Neural progenitor cell (in vitro differentiated cells): ENCODE measurements around the gene FAM162B. TPM values are rescaled to one million over a fixed set of nuclear protein-coding genes. Genes with fewer than 3 reads are reported as not detected.
A peak's percentile ranks its signal among the peaks of the same experiment; 100 is the strongest.

ENCODE experiments used
- DNase-seq: peaks from one replicate; pipeline ENCODE4 v3.0.0-alpha.2; 2016; ENCODE audit warnings: low spot score
- H2AFZ ChIP-seq: fragments of 200-600 bp; sonication (generic); replicated peaks from 2 replicates; pipeline ENCODE4 v1.6.1; 2016; ENCODE audit warnings: antibody characterized with exemption
- H3F3A ChIP-seq: fragments of 200-600 bp; sonication (generic); 2 replicates; pipeline ENCODE4 v1.6.1; 2016; ENCODE audit warnings: antibody characterized with exemption, low read depth
- H3K27ac ChIP-seq: fragments of 200-600 bp; sonication (generic); 2 replicates; pipeline ENCODE4 v1.5.1; 2016; ENCODE audit warnings: mild to moderate bottlenecking
- H3K27me3 ChIP-seq: fragments of 200-600 bp; sonication (generic); 2 replicates; pipeline ENCODE4 v1.6.1; 2016; ENCODE audit warnings: mild to moderate bottlenecking, moderate library complexity
- H3K36me3 ChIP-seq: fragments of 200-600 bp; sonication (generic); 2 replicates; pipeline ENCODE4 v1.5.1; 2016
- H3K4me1 ChIP-seq: fragments of 200-600 bp; sonication (generic); 2 replicates; pipeline ENCODE4 v1.6.1; 2016; ENCODE audit warnings: mixed run types
- H3K4me2 ChIP-seq: fragments of 200-600 bp; sonication (generic); 2 replicates; pipeline ENCODE4 v1.6.1; 2016
- H3K4me3 ChIP-seq: fragments of 200-600 bp; sonication (generic); 2 replicates; pipeline ENCODE4 v1.5.1; 2016
- H3K79me2 ChIP-seq: fragments of 200-600 bp; sonication (generic); 2 replicates; pipeline ENCODE4 v1.6.1; 2016; ENCODE audit warnings: low read depth
- H3K9ac ChIP-seq: fragments of 200-600 bp; sonication (generic); 2 replicates; pipeline ENCODE4 v1.6.1; 2016
- H3K9me3 ChIP-seq: fragments of 200-600 bp; sonication (generic); 2 replicates; pipeline ENCODE4 v1.5.1; 2016; ENCODE audit warnings: low read depth
- H4K20me1 ChIP-seq: fragments of 200-600 bp; sonication (generic); 2 replicates; pipeline ENCODE4 v1.6.1; 2016; ENCODE audit warnings: low read depth
- H3K27ac Mint-ChIP-seq: 3 replicates; pipeline ENCODE4 v1.8.0; 2021; ENCODE audit warnings: mixed read lengths
- H3K27me3 Mint-ChIP-seq: 2 replicates; pipeline ENCODE4 v1.8.0; 2022; ENCODE audit warnings: low read depth, mild to moderate bottlenecking, inconsistent platforms, moderate library complexity, mixed read lengths; ENCODE audit not compliant: insufficient read depth
- H3K36me3 Mint-ChIP-seq: 3 replicates; pipeline ENCODE4 v1.8.0; 2021; ENCODE audit warnings: mixed read lengths
- H3K4me1 Mint-ChIP-seq: 3 replicates; pipeline ENCODE4 v1.8.0; 2021; ENCODE audit warnings: mixed read lengths
- H3K4me3 Mint-ChIP-seq: 3 replicates; pipeline ENCODE4 v1.8.0; 2021; ENCODE audit warnings: mild to moderate bottlenecking, moderate library complexity, mixed read lengths
- H3K9me3 Mint-ChIP-seq: 3 replicates; pipeline ENCODE4 v1.8.0; 2020; ENCODE audit warnings: mixed read lengths
- CTCF ChIP-seq: fragments of 200-600 bp; sonication (generic); IDR thresholded peaks from 2 replicates; pipeline ENCODE4 v1.5.1; 2017; ENCODE audit warnings: antibody characterized with exemption, mild to moderate bottlenecking
- EZH2 ChIP-seq: fragments of 200-600 bp; sonication (generic); IDR thresholded peaks from 2 replicates; pipeline ENCODE4 v1.6.1; 2017; ENCODE audit warnings: antibody characterized with exemption, mild to moderate bottlenecking, moderate library complexity
- EZH2phosphoT487 ChIP-seq: fragments of 200-600 bp; sonication (generic); IDR thresholded peaks from 2 replicates; pipeline ENCODE4 v1.6.1; 2017; ENCODE audit warnings: antibody characterized with exemption
- total RNA-seq: library from RNA; depleted of rRNA; stranded (reverse); fragments of >200 nt; gene quantifications from 2 replicates; pipeline ENCODE4 v1.2.3, GENCODE V29; 2015; ENCODE audit warnings: low replicate concordance

The FAM162B gene
- total RNA-seq: 0.28 TPM in 1 of 2 replicates, not detected in the other

GRCh38 chr6:116764961-116765841 lies at the start of gene FAM162B:
TSS of gene FAM162B (minus strand) at chr6:116765719. CDS start at chr6:116765576, 143 bp downstream.
- H3K4me2 ChIP-seq: peak within 1 kb of the TSS; percentile 77
- Mint-ChIP-seq H3K9me3 (no peaks in the 10 kb centered on the region), H3K4me3 (peak within 1 kb of the TSS; percentile 90), H3K4me1 (peaks cover 6% of the 10 kb centered on the region), H3K27me3 (peaks cover 23% of the 10 kb centered on the region), H3K36me3 (no peaks in the 10 kb centered on the region), H3K27ac (no peak within 1 kb of the TSS)
- H3K27ac ChIP-seq: no peak within 1 kb of the TSS
- H3F3A ChIP-seq: peaks cover 11% of the 10 kb centered on the region
- DNase-seq: peak; percentile 73
- no peak within 1 kb of the TSS for H3K9ac ChIP-seq
- no peaks in the 10 kb centered on the region for H3K4me1 ChIP-seq
- peaks cover 63% of the 10 kb centered on the region for H3K27me3 ChIP-seq
- peak within 1 kb of the TSS; percentile 48 for H3K4me3 ChIP-seq
- H4K20me1 ChIP-seq: no peaks in the 10 kb centered on the region
- TF ChIP-seq EZH2phosphoT487: peak; percentile 75
- peak; percentile 88 for TF ChIP-seq EZH2
- no peak for TF ChIP-seq CTCF
- H2AFZ ChIP-seq: peak within 1 kb of the TSS; percentile 96
- no peaks in the 10 kb centered on the region for H3K9me3 ChIP-seq
- no peaks in the 10 kb centered on the region for H3K79me2 ChIP-seq
- no peaks in the 10 kb centered on the region for H3K36me3 ChIP-seq

GRCh38 chr6:116812051-116812650 lies 46.6 kb upstream of the FAM162B start:
- peaks cover 6% of the 10 kb centered on the region for H3K9me3 ChIP-seq
- no peak overlapping the region for H3K27ac ChIP-seq
- peaks cover 3% of the 10 kb centered on the region for H3K27me3 Mint-ChIP-seq
- TF ChIP-seq EZH2phosphoT487 (no peak), EZH2 (no peak), CTCF (no peak)
- H3F3A ChIP-seq: no peaks in the 10 kb centered on the region
- no peak for DNase-seq
- H3K4me3 ChIP-seq: no peak overlapping the region
- no peaks in the 10 kb centered on the region for H3K36me3 Mint-ChIP-seq
- H3K4me1 ChIP-seq: no peaks in the 10 kb centered on the region
- H3K27ac Mint-ChIP-seq: no peak overlapping the region
- no peak overlapping the region for H2AFZ ChIP-seq
- no peak overlapping the region for H3K9ac ChIP-seq
- no peaks in the 10 kb centered on the region for H3K27me3 ChIP-seq
- H3K36me3 ChIP-seq: no peaks in the 10 kb centered on the region
- H3K4me2 ChIP-seq: no peak overlapping the region
- H3K4me1 Mint-ChIP-seq: no peaks in the 10 kb centered on the region
- H4K20me1 ChIP-seq: no peaks in the 10 kb centered on the region
- peaks cover 24% of the 10 kb centered on the region for H3K9me3 Mint-ChIP-seq
- no peak overlapping the region for H3K4me3 Mint-ChIP-seq
- H3K79me2 ChIP-seq: no peaks in the 10 kb centered on the region

- no peak for DNase-seq
- H3K27me3 ChIP-seq: no peaks in the 10 kb centered on the region
- H3K9me3 ChIP-seq: no peaks in the 10 kb centered on the region
- no peak overlapping the region for H3K9ac ChIP-seq
- no peak overlapping the region for H3K27ac ChIP-seq
- H3K9me3 Mint-ChIP-seq: no peaks in the 10 kb centered on the region
- no peaks in the 10 kb centered on the region for H3K36me3 ChIP-seq
- H3K27ac Mint-ChIP-seq: no peak overlapping the region
- no peak overlapping the region for H3K4me3 Mint-ChIP-seq
- H3K4me1 ChIP-seq: peaks cover 9% of the 10 kb centered on the region
- no peaks in the 10 kb centered on the region for H3K79me2 ChIP-seq
- no peaks in the 10 kb centered on the region for H4K20me1 ChIP-seq
- no peak overlapping the region for H3K4me3 ChIP-seq
- no peaks in the 10 kb centered on the region for H3K36me3 Mint-ChIP-seq
- H2AFZ ChIP-seq: no peak overlapping the region
- H3K27me3 Mint-ChIP-seq: no peaks in the 10 kb centered on the region
- H3F3A ChIP-seq: no peaks in the 10 kb centered on the region
- no peak for TF ChIP-seq EZH2phosphoT487
- TF ChIP-seq CTCF: no peak
- no peak for TF ChIP-seq EZH2
- no peak overlapping the region for H3K4me2 ChIP-seq
- H3K4me1 Mint-ChIP-seq: peaks cover 9% of the 10 kb centered on the region
Measured at GRCh38 chr6:116801971-116802370, 36.5 kb upstream of the FAM162B start.
